ENCODE data around the gene VSTM2L. TPM values are rescaled to one million over a fixed set of nuclear protein-coding genes. Genes with fewer than 3 reads are reported as not detected.

VSTM2L gene
- total RNA-seq, 1 donor from 2014 or later = 15.9 TPM

- H3K4me3 Mint-ChIP-seq (ENCODE audit: unreplicated experiment) = no peak overlapping the region
- peak overlapping the region; percentile 73 for H3K27ac Mint-ChIP-seq (ENCODE audit: unreplicated experiment)
- H3K36me3 Mint-ChIP-seq (ENCODE audit: unreplicated experiment) = peaks cover 18% of the 10 kb centered on the region
- H3K9me3 Mint-ChIP-seq (ENCODE audit: unreplicated experiment) = peaks cover 6% of the 10 kb centered on the region
- H3K27me3 Mint-ChIP-seq (ENCODE audit: unreplicated experiment) = peaks cover 6% of the 10 kb centered on the region
- TF ChIP-seq CTCF (IDR thresholded peaks at IDR 0.05; ENCODE audit: partially characterized antibody, unreplicated experiment) = no peak
- no peak for DNase-seq
- peaks cover 39% of the 10 kb centered on the region for H3K4me1 Mint-ChIP-seq (ENCODE audit: low read depth, unreplicated experiment)
Observed at GRCh38 chr20:37863289-37863688, 39.6 kb upstream of the VSTM2L start.

- H3K4me1 Mint-ChIP-seq (ENCODE audit: low read depth, unreplicated experiment) = peaks cover 45% of the 10 kb centered on the region
- peak overlapping the region; percentile 62 for H3K4me3 Mint-ChIP-seq (ENCODE audit: unreplicated experiment)
- no peak for TF ChIP-seq CTCF (IDR thresholded peaks at IDR 0.05; ENCODE audit: partially characterized antibody, unreplicated experiment)
- peaks cover 6% of the 10 kb centered on the region for H3K27me3 Mint-ChIP-seq (ENCODE audit: unreplicated experiment)
- H3K27ac Mint-ChIP-seq (ENCODE audit: unreplicated experiment) = peak overlapping the region; percentile 95
- peaks cover 2% of the 10 kb centered on the region for H3K9me3 Mint-ChIP-seq (ENCODE audit: unreplicated experiment)
- peaks cover 13% of the 10 kb centered on the region for H3K36me3 Mint-ChIP-seq (ENCODE audit: unreplicated experiment)
- DNase-seq = peak; percentile 45
Observed at GRCh38 chr20:37864298-37864697, 38.6 kb upstream of the VSTM2L start.

GRCh38 chr20:37866051-37866450 lies 36.9 kb upstream of the VSTM2L start:
- no peak overlapping the region for H3K27ac Mint-ChIP-seq (ENCODE audit: unreplicated experiment)

GRCh38 chr20:37867289-37868195 lies 35.4 kb upstream of the VSTM2L start:
- peaks cover 8% of the 10 kb centered on the region for H3K36me3 Mint-ChIP-seq (ENCODE audit: unreplicated experiment)
- peaks cover 6% of the 10 kb centered on the region for H3K27me3 Mint-ChIP-seq (ENCODE audit: unreplicated experiment)
- H3K9me3 Mint-ChIP-seq (ENCODE audit: unreplicated experiment) = peaks cover 8% of the 10 kb centered on the region
- peaks cover 61% of the 10 kb centered on the region for H3K4me1 Mint-ChIP-seq (ENCODE audit: low read depth, unreplicated experiment)
- peak overlapping the region; percentile 83 for H3K27ac Mint-ChIP-seq (ENCODE audit: unreplicated experiment)
- H3K4me3 Mint-ChIP-seq (ENCODE audit: unreplicated experiment) = peak overlapping the region; percentile 60
- no peak for DNase-seq
- TF ChIP-seq CTCF (IDR thresholded peaks at IDR 0.05; ENCODE audit: partially characterized antibody, unreplicated experiment) = no peak

More at GRCh38 chr20:37866051-37866450, 36.9 kb upstream of the VSTM2L start:
- peaks cover 8% of the 10 kb centered on the region for H3K9me3 Mint-ChIP-seq (ENCODE audit: unreplicated experiment)
- peaks cover 62% of the 10 kb centered on the region for H3K4me1 Mint-ChIP-seq (ENCODE audit: low read depth, unreplicated experiment)
- peak overlapping the region; percentile 23 for H3K4me3 Mint-ChIP-seq (ENCODE audit: unreplicated experiment)
- peaks cover 6% of the 10 kb centered on the region for H3K27me3 Mint-ChIP-seq (ENCODE audit: unreplicated experiment)
- DNase-seq = no peak
- peaks cover 10% of the 10 kb centered on the region for H3K36me3 Mint-ChIP-seq (ENCODE audit: unreplicated experiment)
- no peak for TF ChIP-seq CTCF (IDR thresholded peaks at IDR 0.05; ENCODE audit: partially characterized antibody, unreplicated experiment)

GRCh38 chr20:37868851-37869333 lies 34.0 kb upstream of the VSTM2L start:
- Mint-ChIP-seq H3K27ac (ENCODE audit: unreplicated experiment) (peak overlapping the region; percentile 94), H3K27me3 (ENCODE audit: unreplicated experiment) (peaks cover 2% of the 10 kb centered on the region), H3K4me3 (ENCODE audit: unreplicated experiment) (peak overlapping the region; percentile 36), H3K4me1 (ENCODE audit: low read depth, unreplicated experiment) (peaks cover 54% of the 10 kb centered on the region), H3K9me3 (ENCODE audit: unreplicated experiment) (peaks cover 6% of the 10 kb centered on the region), H3K36me3 (ENCODE audit: unreplicated experiment) (no peaks in the 10 kb centered on the region)
- no peak for TF ChIP-seq CTCF (IDR thresholded peaks at IDR 0.05; ENCODE audit: partially characterized antibody, unreplicated experiment)
- DNase-seq = peak; percentile 44

All from glutamatergic neuron (in vitro differentiated cells).